HepG2 (cell line): ENCODE results near the gene MTCH2. TPM values are rescaled to one million over a fixed set of nuclear protein-coding genes. Genes with fewer than 3 reads are reported as not detected.

Experiments
- CREB3 ChIP-seq: sonication (generic); formaldehyde crosslinking; IDR thresholded peaks from 2 replicates; pipeline ENCODE4 v1.5.0; 2020; ENCODE audit warnings: missing genetic modification reagents
- FOXA3 ChIP-seq: IDR thresholded peaks from 2 replicates; pipeline ENCODE4 v1.6.1; 2016; ENCODE audit warnings: missing genetic modification reagents, missing compliant biosample characterization
- GABPB1 ChIP-seq: IDR thresholded peaks from 2 replicates; pipeline ENCODE4 v1.6.1; 2016; ENCODE audit warnings: mild to moderate bottlenecking, missing genetic modification reagents, moderate library complexity, missing compliant biosample characterization
- HNRNPL ChIP-seq: fragments of 200-400 bp; formaldehyde crosslinking; IDR thresholded peaks from 2 replicates; pipeline ENCODE4 v1.6.1; 2017; ENCODE audit warnings: mild to moderate bottlenecking, low read depth, low read length
- IRX3 ChIP-seq: sonication (generic); formaldehyde crosslinking; IDR thresholded peaks from 2 replicates; pipeline ENCODE4 v1.8.1; 2023; ENCODE audit warnings: mild to moderate bottlenecking, low read depth, missing genetic modification reagents, borderline replicate concordance
- MTF1 ChIP-seq: sonication (generic); formaldehyde crosslinking; IDR thresholded peaks from 2 replicates; pipeline ENCODE4 v1.5.0; 2020; ENCODE audit warnings: missing genetic modification reagents
- NFAT5 ChIP-seq: sonication (generic); formaldehyde crosslinking; IDR thresholded peaks from 2 replicates; pipeline ENCODE4 v1.4.0; 2020; ENCODE audit warnings: missing genetic modification reagents
- PTBP1 ChIP-seq: fragments of 200-400 bp; formaldehyde crosslinking; IDR thresholded peaks from 2 replicates; pipeline ENCODE4 v1.6.1; 2018; ENCODE audit warnings: low read length, low read depth; ENCODE audit not compliant: poor library complexity, severe bottlenecking
- SRSF9 ChIP-seq: fragments of 200-400 bp; formaldehyde crosslinking; IDR thresholded peaks from 2 replicates; pipeline ENCODE4 v1.6.1; 2018; ENCODE audit warnings: borderline replicate concordance, mild to moderate bottlenecking, low read depth, low read length; ENCODE audit not compliant: insufficient read depth, poor library complexity, severe bottlenecking
- ZBTB20 ChIP-seq: sonication (generic); formaldehyde crosslinking; IDR thresholded peaks from 2 replicates; pipeline ENCODE4 v1.8.1; 2023; ENCODE audit warnings: missing genetic modification reagents, low read depth, mild to moderate bottlenecking, borderline replicate concordance
- ZBTB4 ChIP-seq: sonication (generic); formaldehyde crosslinking; IDR thresholded peaks from 2 replicates; pipeline ENCODE4 v1.4.0; 2020; ENCODE audit warnings: missing genetic modification reagents, mild to moderate bottlenecking, borderline replicate concordance
- ZNF274 ChIP-seq: sonication (generic); formaldehyde crosslinking; IDR thresholded peaks from 2 replicates; pipeline ENCODE4 v1.5.1; 2020; ENCODE audit warnings: mild to moderate bottlenecking, missing genetic modification reagents
- ZNF280D ChIP-seq: sonication (generic); formaldehyde crosslinking; IDR thresholded peaks from 2 replicates; pipeline ENCODE4 v1.5.1; 2020; ENCODE audit warnings: mild to moderate bottlenecking, missing genetic modification reagents
- ZNF292 ChIP-seq: sonication (generic); formaldehyde crosslinking; IDR thresholded peaks from 2 replicates; pipeline ENCODE4 v1.8.1; 2022; ENCODE audit warnings: mild to moderate bottlenecking, low read depth, missing genetic modification reagents, borderline replicate concordance
- polyA plus RNA-seq, 8 experiments: library from polyadenylated mRNA; depleted of rRNA in 3 of 8; stranded (reverse) in 7 of 8; unstranded in 1 of 8; fragments of >200 nt; fragmentation: Illumina TruSeq in 4 of 8; extraction: Trizol in 4 of 8; gene quantifications; 2 replicates each; pipeline versions ENCODE4 v1.2.1 to v1.2.3, GENCODE V29; 2011 to 2016; ENCODE audit warnings: low read depth in 4 of 8, missing spikeins in 1 of 8, mixed read lengths in 1 of 8; ENCODE audit not compliant: insufficient read depth in 1 of 8
- total RNA-seq, 5 experiments: library from RNA; depleted of rRNA; stranded (reverse); fragments of >200 nt; fragmentation: Illumina TruSeq; extraction: Trizol; gene quantifications; 2 replicates each; pipeline ENCODE4 v1.2.3, GENCODE V29; 2016; ENCODE audit warnings: low read depth in 1 of 5

Gene MTCH2
- total and polyA plus RNA-seq, 2 of the 13 experiments (the other 11 are each of a cell fraction or from before 2014, with no cell fraction given), result 112 to 272 TPM

- no peak for TF ChIP-seq NFAT5 (CRISPR knock-in tag)
- peak; percentile 50; the same call in 1 of the 2 replicates for TF ChIP-seq ZNF292 (CRISPR knock-in tag)
- TF ChIP-seq MTF1 (CRISPR knock-in tag), result no peak
- no peak for TF ChIP-seq SRSF9
- TF ChIP-seq GABPB1 (CRISPR knock-in tag), result peak; percentile 85
- no peak for TF ChIP-seq HNRNPL
- no peak for TF ChIP-seq PTBP1
- no peak for TF ChIP-seq ZBTB20 (CRISPR knock-in tag)
- TF ChIP-seq IRX3 (CRISPR knock-in tag), result no peak
- no peak for TF ChIP-seq ZBTB4
- 0 out of 2 replicates have a peak, but pooled peaks have one; percentile 2 for TF ChIP-seq ZNF274 (CRISPR knock-in tag)
- no peak for TF ChIP-seq CREB3 (CRISPR knock-in tag)
- TF ChIP-seq ZNF280D, result no peak
- TF ChIP-seq FOXA3 (CRISPR knock-in tag), result no peak
Observed at GRCh38 chr11:47587723-47588326, 54.5 kb downstream of the MTCH2 start (continued).
